Fibroblast of lung (primary cell): ENCODE results near the gene HP1BP3. TPM values are rescaled to one million over a fixed set of nuclear protein-coding genes. Genes with fewer than 3 reads are reported as not detected.

Experiments used
- DNase-seq, 2 donors: peaks; one replicate each; pipeline versions ENCODE4 v3.0.0 to v3.0.0-alpha.2; 2010; ENCODE audit warnings: low read depth in 2 of 2
- H2AFZ ChIP-seq: 2 replicates; pipeline ENCODE4 v1.5.1; 2012; ENCODE audit warnings: low read length, control low read depth, inconsistent platforms
- H3K27ac ChIP-seq: 2 replicates; pipeline ENCODE4 v1.5.1; 2011; ENCODE audit warnings: low read length, control low read depth; ENCODE audit not compliant: insufficient read depth
- H3K27me3 ChIP-seq: 2 replicates; pipeline ENCODE4 v1.5.1; 2011; ENCODE audit warnings: mild to moderate bottlenecking, low read length; ENCODE audit not compliant: control insufficient read depth, insufficient read depth
- H3K36me3 ChIP-seq: 2 replicates; pipeline ENCODE4 v1.5.1; 2011; ENCODE audit warnings: low read length; ENCODE audit not compliant: control insufficient read depth, insufficient read depth
- H3K4me1 ChIP-seq: 2 replicates; pipeline ENCODE4 v1.5.1; 2011; ENCODE audit warnings: low read length; ENCODE audit not compliant: control insufficient read depth, insufficient read depth; ENCODE audit errors: extremely low read depth
- H3K4me2 ChIP-seq: 2 replicates; pipeline ENCODE4 v1.5.1; 2011; ENCODE audit warnings: low read length, control low read depth; ENCODE audit not compliant: insufficient read depth; ENCODE audit errors: extremely low read depth
- H3K4me3 ChIP-seq, 4 experiments: fragments of 200-600 bp in 1 of 4; sonication (generic) in 1 of 4; replicated peaks in 1 of 4; 2 replicates each; pipeline ENCODE4 v1.5.1; 2011 to 2016; ENCODE audit warnings: low read length in 4 of 4, low read depth in 3 of 4, mild to moderate bottlenecking in 3 of 4, control low read depth in 2 of 4, inconsistent platforms in 1 of 4, mixed read lengths in 1 of 4; ENCODE audit not compliant: insufficient read depth in 1 of 4; ENCODE audit errors: control extremely low read depth in 1 of 4
- H3K79me2 ChIP-seq: 2 replicates; pipeline ENCODE4 v1.5.1; 2012; ENCODE audit warnings: mild to moderate bottlenecking, low read length, inconsistent platforms; ENCODE audit not compliant: control insufficient read depth, insufficient read depth
- H3K9ac ChIP-seq: 2 replicates; pipeline ENCODE4 v1.5.1; 2011; ENCODE audit warnings: mild to moderate bottlenecking, low read length, control low read depth; ENCODE audit not compliant: insufficient read depth
- H3K9me3 ChIP-seq: 2 replicates; pipeline ENCODE4 v1.5.1; 2012; ENCODE audit warnings: low read depth, low read length; ENCODE audit not compliant: control insufficient read depth, insufficient read depth
- H4K20me1 ChIP-seq: 2 replicates; pipeline ENCODE4 v1.5.1; 2011; ENCODE audit warnings: low read length; ENCODE audit not compliant: control insufficient read depth, insufficient read depth; ENCODE audit errors: extremely low read depth
- CTCF ChIP-seq, 2 donors: IDR thresholded peaks in 1 of 2; conservative IDR thresholded peaks in 1 of 2; 1 replicate in 1 of 2; 2 replicates in 1 of 2; pipeline ENCODE4 v1.5.1; 2011 to 2012; ENCODE audit warnings: low read length in 2 of 2, control low read depth in 1 of 2, inconsistent platforms in 1 of 2, low read depth in 1 of 2, mild to moderate bottlenecking in 1 of 2
- EZH2 ChIP-seq: IDR thresholded peaks from 2 replicates; pipeline ENCODE4 v1.5.1; 2012; ENCODE audit warnings: low read length, control low read depth, mild to moderate bottlenecking; ENCODE audit errors: missing control alignments
- polyA plus RNA-seq, 2 donors: library from polyadenylated mRNA; depleted of rRNA in 1 of 2; stranded (reverse) in 1 of 2; unstranded in 1 of 2; fragments of >200 nt; gene quantifications; 2 replicates each; pipeline ENCODE4 v1.2.1, GENCODE V29; 2011 to 2012; ENCODE audit warnings: missing spikeins in 1 of 2
- total RNA-seq: library from RNA; depleted of rRNA; stranded (reverse); fragments of >200 nt; gene quantifications from 2 replicates; pipeline ENCODE4 v1.2.1, GENCODE V29; 2014

HP1BP3 gene
- total and polyA plus RNA-seq, 2 donors (not counting 1 experiment from before 2014, with no cell fraction given), result 201 to 255 TPM

DNA sequence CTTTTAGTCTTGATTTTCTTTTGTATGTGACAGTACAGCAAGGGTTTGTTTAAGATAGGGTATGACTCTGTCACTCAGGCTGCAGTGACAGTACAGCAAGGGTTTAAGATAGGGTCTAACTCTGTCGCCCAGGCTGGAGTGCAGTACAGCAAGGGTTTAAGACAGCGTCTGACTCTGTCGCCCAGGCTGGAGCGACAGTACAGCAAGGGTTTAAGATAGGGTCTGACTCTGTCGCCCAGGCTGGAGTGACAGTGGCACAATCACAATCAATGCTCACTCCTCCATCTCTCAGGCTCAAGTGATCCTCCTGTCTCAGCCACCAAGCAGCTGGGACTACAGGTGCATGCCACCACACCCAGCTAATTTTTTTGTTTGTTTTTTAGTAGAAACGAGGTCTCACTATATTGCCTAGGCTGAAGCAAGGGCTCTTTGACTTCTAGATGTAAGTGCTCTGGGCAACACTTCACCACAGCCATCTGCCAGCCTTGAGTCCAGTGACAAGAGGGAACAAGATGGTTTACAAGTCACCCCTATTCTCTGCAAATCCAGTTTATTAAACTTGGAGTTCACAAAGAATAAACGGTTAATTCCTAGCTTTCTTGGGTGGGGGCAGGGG lies 53.6 kb downstream of the HP1BP3 start:
- Histone ChIP-seq H3K36me3 (peaks cover 1% of the 10 kb centered on the region), H4K20me1 (no peaks in the 10 kb centered on the region), H3K27ac (peak overlapping the region; percentile 94), H3K9me3 (no peaks in the 10 kb centered on the region), H3K9ac (peak overlapping the region; percentile 1), H2AFZ (no peak overlapping the region), H3K4me3 (peak overlapping the region in 1 of 4 experiments; percentile 68), H3K4me2 (peak overlapping the region; percentile 13), H3K27me3 (no peaks in the 10 kb centered on the region), H3K4me1 (peaks cover 15% of the 10 kb centered on the region), H3K79me2 (no peaks in the 10 kb centered on the region)
- no peak for DNase-seq
- no peak for TF ChIP-seq EZH2

- Histone ChIP-seq H4K20me1 (no peaks in the 10 kb centered on the region), H3K79me2 (no peaks in the 10 kb centered on the region), H3K27me3 (no peaks in the 10 kb centered on the region), H3K36me3 (peaks cover 1% of the 10 kb centered on the region), H3K4me2 (peak within 1 kb of the TSS; percentile 97), H3K4me1 (peaks cover 15% of the 10 kb centered on the region), H2AFZ (peak within 1 kb of the TSS; percentile 63), H3K27ac (peak within 1 kb of the TSS; percentile 94), H3K9ac (peak within 1 kb of the TSS; percentile 81), H3K4me3 (peak within 1 kb of the TSS; percentile 58 to 71 (median 67)), H3K9me3 (no peaks in the 10 kb centered on the region)
- TF ChIP-seq EZH2 (no peak), CTCF (conservative IDR thresholded peaks at IDR 0.05 in 1 of 2, IDR thresholded peaks at IDR 0.05 in 1 of 2; ENCODE audit: low read depth in 1 of 2, low read length in 2 of 2) (peak in 1 of 2 donors; percentile 38)
- peak; percentile 92 to 98 for DNase-seq
These were observed 54.3 kb downstream of the HP1BP3 start, which contains the start of gene SH2D5 for GRCh38 chr1:20732588-20733359. SH2D5 (minus strand) TSS chr1:20732703; CDS start chr1:20728044, 4,659 bp downstream.

DNA sequence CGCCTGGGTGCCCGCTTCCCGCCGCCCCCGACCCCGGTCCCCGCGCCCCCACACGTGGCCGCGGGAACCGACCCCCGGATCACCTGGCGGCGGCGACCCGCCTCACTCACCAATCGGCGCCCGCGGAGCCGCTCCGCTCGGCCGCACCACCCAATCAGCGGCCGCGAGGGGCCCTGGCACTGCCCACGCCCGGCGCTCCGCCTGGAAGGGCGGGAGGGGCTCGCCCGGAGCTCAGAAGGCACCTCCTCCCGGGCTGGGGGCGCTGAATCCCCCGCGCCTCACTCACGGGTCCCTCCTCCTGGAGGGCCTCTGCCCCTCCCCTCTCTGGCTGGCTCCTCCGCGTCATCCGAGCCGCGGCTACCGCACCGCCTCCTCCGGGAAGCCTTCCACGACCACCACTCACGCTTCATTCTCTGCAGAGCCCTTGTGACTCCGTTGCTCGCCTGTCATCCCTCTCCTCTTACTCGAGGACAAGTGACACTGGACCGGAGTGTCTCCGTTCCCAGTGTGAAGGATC lies 55.0 kb downstream of the HP1BP3 start:
- H3K4me2 ChIP-seq, result peak overlapping the region; percentile 97
- TF ChIP-seq EZH2 (no peak), CTCF (conservative IDR thresholded peaks at IDR 0.05 in 1 of 2, IDR thresholded peaks at IDR 0.05 in 1 of 2; ENCODE audit: low read depth in 1 of 2, low read length in 2 of 2) (no peak)
- peak overlapping the region; percentile 81 for H3K9ac ChIP-seq
- peak overlapping the region; percentile 58 to 71 (median 67) for H3K4me3 ChIP-seq
- H3K27ac ChIP-seq, result peak overlapping the region; percentile 94
- H2AFZ ChIP-seq, result peak overlapping the region; percentile 63
- peak; percentile 51 to 54 for DNase-seq
- H3K79me2 ChIP-seq, result no peaks in the 10 kb centered on the region
- peaks cover 15% of the 10 kb centered on the region for H3K4me1 ChIP-seq
- H4K20me1 ChIP-seq, result no peaks in the 10 kb centered on the region
- H3K9me3 ChIP-seq, result no peaks in the 10 kb centered on the region
- no peaks in the 10 kb centered on the region for H3K27me3 ChIP-seq
- peaks cover 1% of the 10 kb centered on the region for H3K36me3 ChIP-seq
